Fibroblast of villous mesenchyme (primary cell): ENCODE measurements around the gene THSD4. TPM values are rescaled to one million over a fixed set of nuclear protein-coding genes. Genes with fewer than 3 reads are reported as not detected.
"Not testable (repeated sequence)": the region's sequence is repeated elsewhere in the genome, so short reads cannot be mapped to it uniquely, and the experiment has no call there.

Source experiments
- DNase-seq: peaks from one replicate; pipeline ENCODE4 v3.0.0-alpha.2; 2010; ENCODE audit warnings: low read depth
- H3K4me3 ChIP-seq: 2 replicates; pipeline ENCODE4 v1.5.1; 2011; ENCODE audit warnings: low read depth, mild to moderate bottlenecking, low read length
- total RNA-seq: library from RNA; depleted of rRNA; stranded (reverse); fragments of >200 nt; gene quantifications from 2 replicates; pipeline ENCODE4 v1.2.3, GENCODE V29; 2012
- TF ChIP-seq, protein P1 (sequence below): IDR thresholded peaks from 2 replicates; pipeline ENCODE4 v1.5.1; 2012; ENCODE audit warnings: low read depth, mild to moderate bottlenecking, low read length; ENCODE audit not compliant: insufficient read depth

Gene THSD4
- total RNA-seq, 1 donor = 76.4 TPM

DNA sequence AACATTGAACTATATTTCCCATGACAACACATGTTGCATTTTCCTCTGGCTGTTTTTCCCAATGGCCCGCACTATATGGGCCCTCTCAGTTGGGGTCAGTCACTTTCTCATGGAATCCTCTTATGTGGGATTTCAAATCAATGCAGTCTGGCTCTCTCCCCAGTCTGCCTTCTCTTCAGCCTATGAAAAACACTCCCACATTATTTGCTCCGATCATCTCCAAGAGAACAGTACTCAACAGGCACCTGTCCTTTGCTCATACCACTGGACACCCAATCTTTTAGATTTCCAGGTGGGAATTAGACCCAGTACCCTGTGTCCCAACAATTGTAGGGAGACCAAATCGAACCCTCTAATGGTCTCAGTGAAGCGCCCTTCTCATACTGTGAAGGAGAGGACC is 251.3 kb downstream of the THSD4 start:
- TF ChIP-seq, protein P1, sequence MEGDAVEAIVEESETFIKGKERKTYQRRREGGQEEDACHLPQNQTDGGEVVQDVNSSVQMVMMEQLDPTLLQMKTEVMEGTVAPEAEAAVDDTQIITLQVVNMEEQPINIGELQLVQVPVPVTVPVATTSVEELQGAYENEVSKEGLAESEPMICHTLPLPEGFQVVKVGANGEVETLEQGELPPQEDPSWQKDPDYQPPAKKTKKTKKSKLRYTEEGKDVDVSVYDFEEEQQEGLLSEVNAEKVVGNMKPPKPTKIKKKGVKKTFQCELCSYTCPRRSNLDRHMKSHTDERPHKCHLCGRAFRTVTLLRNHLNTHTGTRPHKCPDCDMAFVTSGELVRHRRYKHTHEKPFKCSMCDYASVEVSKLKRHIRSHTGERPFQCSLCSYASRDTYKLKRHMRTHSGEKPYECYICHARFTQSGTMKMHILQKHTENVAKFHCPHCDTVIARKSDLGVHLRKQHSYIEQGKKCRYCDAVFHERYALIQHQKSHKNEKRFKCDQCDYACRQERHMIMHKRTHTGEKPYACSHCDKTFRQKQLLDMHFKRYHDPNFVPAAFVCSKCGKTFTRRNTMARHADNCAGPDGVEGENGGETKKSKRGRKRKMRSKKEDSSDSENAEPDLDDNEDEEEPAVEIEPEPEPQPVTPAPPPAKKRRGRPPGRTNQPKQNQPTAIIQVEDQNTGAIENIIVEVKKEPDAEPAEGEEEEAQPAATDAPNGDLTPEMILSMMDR = no peak
- no peak overlapping the region for H3K4me3 ChIP-seq
- no peak for DNase-seq

DNA sequence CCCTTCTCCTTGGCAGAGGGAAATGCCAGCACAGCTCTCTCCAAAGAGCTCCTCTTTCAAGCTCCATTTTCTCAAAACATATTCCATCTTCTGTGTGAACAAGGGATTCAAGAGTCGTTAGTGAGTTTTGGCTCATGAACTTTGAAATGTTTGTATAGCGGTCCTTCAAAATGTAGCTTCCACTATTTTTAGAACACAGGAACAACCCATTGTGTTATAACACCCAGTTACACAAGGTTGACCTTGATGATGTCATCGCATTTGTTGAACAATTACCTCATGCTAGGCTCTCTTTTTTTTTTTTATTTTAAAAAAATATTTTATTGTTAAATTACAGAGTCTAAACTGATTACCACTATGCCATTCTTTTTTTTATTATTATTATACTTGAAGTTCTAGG is 251.7 kb downstream of the THSD4 start:
- H3K4me3 ChIP-seq = no peak overlapping the region
- no peak for DNase-seq
- TF ChIP-seq, protein P1 = no peak

DNA sequence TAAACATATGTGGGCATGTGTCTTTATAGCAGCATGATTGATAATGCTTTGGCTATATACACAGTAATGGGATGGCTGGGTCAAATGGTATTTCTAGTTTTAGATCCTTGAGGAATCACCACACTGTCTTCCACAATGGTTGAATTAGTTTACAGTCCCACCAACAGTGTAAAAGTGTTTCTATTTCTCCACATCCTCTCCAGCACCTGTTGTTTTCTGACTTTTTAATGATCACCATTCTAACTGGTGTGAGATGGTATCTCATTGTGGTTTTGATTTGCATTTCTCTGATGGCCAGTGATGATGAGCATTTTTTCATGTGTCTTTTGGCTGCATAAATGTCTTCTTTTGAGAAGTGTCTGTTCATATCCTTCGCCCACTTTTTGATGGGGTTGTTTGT is 252.5 kb downstream of the THSD4 start:
- not testable (repeated sequence) for H3K4me3 ChIP-seq, DNase-seq

DNA sequence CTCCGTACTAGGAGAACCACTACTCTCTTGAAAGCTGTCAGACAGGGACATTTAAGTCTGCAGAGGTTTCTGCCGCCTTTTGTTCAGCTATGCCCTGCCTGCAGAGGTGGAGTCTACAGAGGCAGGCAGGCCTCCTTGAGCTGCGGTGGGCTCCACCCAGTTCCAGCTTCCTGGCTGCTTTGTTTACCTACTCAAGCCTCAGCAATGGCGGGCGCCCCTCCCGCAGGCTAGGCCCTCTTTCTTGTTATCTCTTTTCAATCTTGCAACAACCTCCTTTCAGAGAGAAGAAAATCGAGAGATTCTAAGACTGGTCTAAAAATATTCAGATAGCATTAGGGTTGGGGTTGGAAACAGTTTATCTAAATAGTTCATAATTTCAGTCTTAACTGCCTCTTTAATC is 257.5 kb downstream of the THSD4 start:
- not testable (repeated sequence) for DNase-seq, H3K4me3 ChIP-seq

DNA sequence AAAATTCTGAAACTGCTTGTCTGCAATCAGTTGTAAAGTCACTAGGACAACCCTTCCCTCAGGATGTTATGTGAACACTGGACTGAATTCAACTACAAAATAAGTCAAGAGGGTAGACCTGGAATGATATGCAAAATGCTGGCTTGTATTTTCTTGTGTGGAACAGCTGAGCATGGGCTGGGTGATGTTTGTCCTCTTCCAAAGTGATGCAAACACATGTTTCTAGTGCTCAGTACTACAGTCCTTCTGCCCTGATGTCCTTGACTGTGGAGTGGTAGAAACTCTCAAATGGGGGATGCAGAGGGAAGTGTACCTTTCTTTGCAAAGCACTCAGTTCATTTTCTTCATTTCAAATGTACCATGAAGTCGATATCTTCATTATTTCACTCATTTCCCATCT is 258.6 kb downstream of the THSD4 start:
- no peak for DNase-seq
- H3K4me3 ChIP-seq = no peak overlapping the region
- TF ChIP-seq, protein P1 = no peak

DNA sequence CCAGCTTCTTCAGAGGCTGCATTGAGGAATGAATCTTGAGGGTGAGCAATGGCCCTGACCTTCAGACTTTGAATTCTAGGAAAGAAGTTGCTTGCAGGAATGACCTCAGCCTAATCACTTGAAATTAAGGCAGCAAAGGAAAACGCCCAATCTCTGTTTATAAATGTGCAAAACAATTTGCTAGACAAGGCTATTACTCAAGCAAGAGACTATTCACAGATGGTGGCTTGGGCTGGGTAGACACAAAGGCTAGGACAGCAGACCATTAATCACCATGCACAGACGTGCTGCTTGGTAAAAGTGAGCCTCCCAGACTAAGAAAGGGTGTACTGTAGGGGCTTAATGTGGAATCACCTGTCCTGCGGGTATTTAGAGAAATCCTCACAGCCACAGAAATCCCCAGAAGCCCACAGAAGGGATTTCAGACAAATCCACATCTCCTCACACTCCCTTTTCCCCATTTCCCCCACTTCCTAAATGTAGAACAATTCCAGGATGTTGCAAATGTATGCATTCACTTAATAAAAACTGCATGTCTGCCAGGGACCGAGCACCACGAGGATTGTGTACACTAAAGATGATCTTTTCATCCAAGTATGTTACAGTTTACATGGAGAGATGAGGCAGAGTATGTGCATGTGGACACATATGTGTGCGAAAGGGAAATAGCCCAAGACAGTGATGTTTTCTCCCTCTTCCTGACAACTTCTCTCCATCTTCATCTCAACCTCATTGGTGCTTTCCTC is 259.5 kb downstream of the THSD4 start:
- H3K4me3 ChIP-seq = no peak overlapping the region
- TF ChIP-seq, protein P1 = no peak
- peak; percentile 87 for DNase-seq

DNA sequence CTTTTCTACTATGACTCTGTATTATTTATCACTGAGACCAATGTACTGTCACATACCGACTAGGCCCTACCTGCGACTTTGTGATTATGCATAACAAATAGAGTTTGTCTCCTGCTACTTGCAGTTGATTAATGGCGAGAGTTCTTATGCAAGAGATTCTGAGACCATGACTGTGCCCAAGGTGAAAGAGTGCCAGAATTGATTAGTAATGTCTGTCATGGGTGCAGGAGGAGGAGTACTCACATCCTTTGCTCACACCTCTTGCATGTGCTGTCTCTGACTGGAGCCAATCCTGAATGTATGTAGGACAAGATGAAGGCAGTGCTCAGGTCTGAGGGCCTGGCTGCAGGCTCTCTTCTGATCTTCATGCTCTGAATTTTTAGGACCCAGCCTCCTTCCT is 260.7 kb downstream of the THSD4 start:
- no peak overlapping the region for H3K4me3 ChIP-seq
- DNase-seq = no peak
- TF ChIP-seq, protein P1 = no peak

DNA sequence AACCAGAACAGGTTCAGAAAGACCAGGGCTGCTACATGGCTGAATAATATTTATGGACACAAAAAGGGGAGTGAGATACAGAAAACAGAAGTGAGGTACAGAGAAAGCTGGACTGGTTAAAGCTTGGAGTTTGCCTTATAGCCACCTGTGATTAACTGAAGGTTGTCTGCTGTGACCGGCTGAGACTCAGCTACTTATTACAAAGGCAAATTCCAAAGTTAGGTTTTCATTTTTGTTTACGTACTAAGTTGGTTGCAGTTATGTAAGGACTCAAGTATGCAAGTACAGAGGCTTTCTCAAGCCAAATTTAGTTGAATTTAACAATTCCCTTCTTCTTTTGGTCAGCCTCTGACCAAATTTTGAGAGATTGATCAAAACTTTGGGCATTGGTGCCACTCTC is 264.6 kb downstream of the THSD4 start:
- H3K4me3 ChIP-seq = no peak overlapping the region
- DNase-seq = no peak
- TF ChIP-seq, protein P1 = no peak
